ENCODE results near the gene GAGE12J. TPM values are rescaled to one million over a fixed set of nuclear protein-coding genes. Genes with fewer than 3 reads are reported as not detected.
"Not testable (repeated sequence)": the region's sequence is repeated elsewhere in the genome, so short reads cannot be mapped to it uniquely, and the experiment has no call there.

GAGE12J gene
- not detected for total RNA-seq
- long read RNA-seq, result 0 reads

GRCh38 chrX:49321737-49322136, at the start of gene GAGE12J:
Gene GAGE12J (plus strand): TSS chrX:49322037. CDS start chrX:49323194, 1,157 bp downstream.
- DNase-seq; intact Hi-C loops (cut with DNase I); H3K4me3 ChIP-seq; ATAC-seq; H3K27me3 ChIP-seq; H3K4me1 ChIP-seq; H3K27ac ChIP-seq; H3K36me3 ChIP-seq; H3K9me3 ChIP-seq: not testable (repeated sequence)

- ATAC-seq (no peak), DNase-seq (no peak)
- H3K27ac ChIP-seq, result no peak overlapping the region
- no peaks in the 10 kb centered on the region for H3K9me3 ChIP-seq
- no peaks in the 10 kb centered on the region for H3K36me3 ChIP-seq
- H3K4me3 ChIP-seq, result no peak overlapping the region
- no peak for TF ChIP-seq CTCF (IDR thresholded peaks at IDR 0.05)
- intact Hi-C loops (cut with DNase I), result no loop called here
- H3K4me1 ChIP-seq, result peaks cover 11% of the 10 kb centered on the region
- no peaks in the 10 kb centered on the region for H3K27me3 ChIP-seq
Measured at GRCh38 chrX:49272421-49272820, 49.4 kb upstream of the GAGE12J start.

- Histone ChIP-seq H3K27me3 (no peaks in the 10 kb centered on the region), H3K36me3 (no peaks in the 10 kb centered on the region), H3K4me3 (no peak overlapping the region), H3K27ac (no peak overlapping the region), H3K4me1 (peaks cover 11% of the 10 kb centered on the region), H3K9me3 (no peaks in the 10 kb centered on the region)
- intact Hi-C loops (cut with DNase I), result no loop called here
- TF ChIP-seq CTCF (IDR thresholded peaks at IDR 0.05), result no peak
- DNase-seq (no peak), ATAC-seq (no peak)
Measured at GRCh38 chrX:49273181-49273727, 48.6 kb upstream of the GAGE12J start.

- intact Hi-C loops (cut with DNase I), result no loop called here
Measured at GRCh38 chrX:49276207-49276606, 45.6 kb upstream of the GAGE12J start.

GRCh38 chrX:49276671-49277534, 44.9 kb upstream of the GAGE12J start:
- no peak for DNase-seq
- Histone ChIP-seq H3K9me3 (no peaks in the 10 kb centered on the region), H3K36me3 (no peaks in the 10 kb centered on the region), H3K27ac (no peak overlapping the region), H3K4me1 (no peaks in the 10 kb centered on the region), H3K27me3 (no peaks in the 10 kb centered on the region), H3K4me3 (no peak overlapping the region)
- intact Hi-C loops (cut with DNase I), result no loop called here
- no peak for TF ChIP-seq CTCF (IDR thresholded peaks at IDR 0.05)
- ATAC-seq, result no peak

More at GRCh38 chrX:49276207-49276606, 45.6 kb upstream of the GAGE12J start:
- ATAC-seq, result no peak
- no peak overlapping the region for H3K27ac ChIP-seq
- peaks cover 3% of the 10 kb centered on the region for H3K4me1 ChIP-seq
- no peaks in the 10 kb centered on the region for H3K9me3 ChIP-seq
- no peak for DNase-seq
- no peak overlapping the region for H3K4me3 ChIP-seq
- H3K27me3 ChIP-seq, result no peaks in the 10 kb centered on the region
- H3K36me3 ChIP-seq, result no peaks in the 10 kb centered on the region
- no peak for TF ChIP-seq CTCF (IDR thresholded peaks at IDR 0.05)

- intact Hi-C loops (cut with DNase I), result no loop called here
- no peak for TF ChIP-seq CTCF (IDR thresholded peaks at IDR 0.05)
- Histone ChIP-seq H3K9me3 (no peaks in the 10 kb centered on the region), H3K4me3 (no peak overlapping the region), H3K27me3 (no peaks in the 10 kb centered on the region), H3K27ac (no peak overlapping the region), H3K4me1 (no peaks in the 10 kb centered on the region), H3K36me3 (no peaks in the 10 kb centered on the region)
- ATAC-seq, result no peak
- DNase-seq, result no peak
Measured at GRCh38 chrX:49277535-49277830, 44.4 kb upstream of the GAGE12J start.
